HG02571 (cell line): ENCODE measurements around the gene ANXA6.

ENCODE experiments used
- ATAC-seq: cut with Tn5 transposase; IDR thresholded peaks from one replicate; pipeline ENCODE4 v1.9.1; 2021; ENCODE audit warnings: mild to moderate bottlenecking, moderate library complexity; ENCODE audit not compliant: unreplicated experiment

The ANXA6 gene

DNA sequence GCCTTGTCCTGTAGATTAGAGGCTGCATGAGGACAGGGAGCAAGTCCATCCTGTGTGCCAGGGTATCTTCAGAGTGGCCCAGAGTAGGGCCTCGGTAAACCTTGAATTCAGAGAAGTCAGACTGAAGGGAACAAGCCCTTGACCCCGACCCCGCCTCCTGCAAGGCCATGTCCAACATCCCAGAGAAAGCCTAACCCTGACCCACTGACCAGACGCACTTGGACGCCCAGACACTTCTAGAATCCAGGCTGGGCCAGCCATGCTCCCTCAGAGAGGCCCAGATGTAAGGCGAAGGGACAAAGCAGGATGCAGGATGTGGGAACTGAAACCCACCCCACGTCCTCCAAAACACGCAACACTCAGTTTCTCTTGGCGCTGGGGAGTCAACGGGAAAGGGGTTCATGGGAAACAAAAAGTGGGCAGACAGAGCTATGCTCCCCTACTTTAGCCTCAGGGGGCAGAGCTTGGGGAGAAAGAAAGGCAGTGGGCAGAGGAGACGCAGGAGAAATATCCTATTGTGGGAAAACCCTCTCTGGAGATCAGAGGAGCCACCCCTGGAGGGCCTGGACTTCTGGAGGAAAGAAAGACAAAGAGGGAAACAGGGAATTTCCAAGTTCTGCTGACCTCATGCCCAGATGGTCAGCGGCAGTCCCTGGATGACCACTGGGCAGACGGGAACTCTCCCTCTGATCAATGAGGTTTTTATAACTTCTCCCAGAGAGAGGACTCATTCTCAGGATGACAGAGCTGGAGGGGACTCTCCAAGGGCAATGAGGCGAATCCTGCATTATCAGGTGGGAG lies 89.7 kb downstream of the ANXA6 start:
- ATAC-seq: no peak

DNA sequence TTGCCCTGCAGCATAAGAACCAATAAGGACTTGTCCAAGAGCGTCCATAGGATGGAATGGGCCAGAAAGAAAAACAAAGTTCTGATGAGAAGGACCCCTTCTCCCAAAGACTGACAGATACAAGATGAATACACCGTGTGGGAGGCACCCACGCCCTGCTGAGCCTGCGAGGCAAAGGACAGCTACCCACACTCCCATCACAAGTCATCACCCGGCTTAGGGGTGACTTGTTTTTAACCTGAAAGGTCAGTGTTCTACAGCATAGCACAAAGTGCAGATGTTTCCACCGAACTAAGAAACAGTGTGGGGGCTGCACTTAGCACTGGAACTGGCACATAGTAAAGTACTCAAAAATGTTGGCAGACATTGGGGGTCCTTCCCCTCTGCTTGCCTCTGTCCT lies 90.7 kb downstream of the ANXA6 start:
- ATAC-seq: no peak

DNA sequence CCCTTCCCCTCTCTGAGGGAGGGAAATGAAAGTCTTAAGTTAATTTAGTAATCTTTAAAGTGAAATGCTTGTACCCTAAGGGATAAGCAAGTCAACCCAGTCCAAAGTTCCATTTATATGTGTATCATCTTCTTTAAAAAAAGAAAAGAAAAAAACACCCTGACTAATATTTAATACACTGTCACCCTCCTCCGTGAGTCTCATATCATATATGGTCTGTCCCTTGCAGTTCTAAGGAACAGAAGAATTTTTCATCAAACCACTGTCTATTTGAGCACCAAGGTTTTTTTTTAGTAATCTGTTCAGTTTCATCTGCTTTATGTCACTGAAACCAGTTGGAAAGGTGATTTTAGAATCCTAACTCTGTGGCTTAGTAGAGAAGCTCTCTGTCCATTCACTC lies 92.0 kb downstream of the ANXA6 start:
- no peak for ATAC-seq

DNA sequence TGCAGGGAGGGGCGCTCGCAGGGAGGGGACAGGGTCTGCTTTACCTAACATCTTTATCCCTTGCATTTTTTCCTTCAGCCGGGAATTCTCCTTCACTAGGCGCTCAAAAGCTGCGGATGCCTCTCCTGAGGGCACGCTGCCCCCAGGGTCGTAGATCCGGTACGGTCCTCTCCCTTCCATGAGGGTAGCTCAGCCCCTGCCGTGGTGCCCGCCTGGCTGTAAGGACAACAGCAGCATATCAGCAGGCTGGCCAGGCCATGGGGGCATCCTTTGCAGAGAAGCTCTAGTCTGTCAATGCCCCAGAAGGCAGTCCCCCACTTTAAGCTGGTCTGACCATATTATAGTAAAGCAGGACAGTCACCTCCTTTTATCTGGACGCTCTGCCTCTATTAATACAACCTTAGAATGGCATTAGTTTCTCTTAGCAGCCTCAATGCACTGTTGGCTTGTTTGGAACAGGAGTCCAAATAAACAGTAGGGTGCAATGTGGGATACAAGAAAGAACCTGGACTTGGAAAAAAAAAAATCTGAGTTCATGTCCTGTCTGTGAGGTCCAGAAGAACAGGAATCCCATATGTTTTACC lies 92.6 kb downstream of the ANXA6 start:
- no peak for ATAC-seq

DNA sequence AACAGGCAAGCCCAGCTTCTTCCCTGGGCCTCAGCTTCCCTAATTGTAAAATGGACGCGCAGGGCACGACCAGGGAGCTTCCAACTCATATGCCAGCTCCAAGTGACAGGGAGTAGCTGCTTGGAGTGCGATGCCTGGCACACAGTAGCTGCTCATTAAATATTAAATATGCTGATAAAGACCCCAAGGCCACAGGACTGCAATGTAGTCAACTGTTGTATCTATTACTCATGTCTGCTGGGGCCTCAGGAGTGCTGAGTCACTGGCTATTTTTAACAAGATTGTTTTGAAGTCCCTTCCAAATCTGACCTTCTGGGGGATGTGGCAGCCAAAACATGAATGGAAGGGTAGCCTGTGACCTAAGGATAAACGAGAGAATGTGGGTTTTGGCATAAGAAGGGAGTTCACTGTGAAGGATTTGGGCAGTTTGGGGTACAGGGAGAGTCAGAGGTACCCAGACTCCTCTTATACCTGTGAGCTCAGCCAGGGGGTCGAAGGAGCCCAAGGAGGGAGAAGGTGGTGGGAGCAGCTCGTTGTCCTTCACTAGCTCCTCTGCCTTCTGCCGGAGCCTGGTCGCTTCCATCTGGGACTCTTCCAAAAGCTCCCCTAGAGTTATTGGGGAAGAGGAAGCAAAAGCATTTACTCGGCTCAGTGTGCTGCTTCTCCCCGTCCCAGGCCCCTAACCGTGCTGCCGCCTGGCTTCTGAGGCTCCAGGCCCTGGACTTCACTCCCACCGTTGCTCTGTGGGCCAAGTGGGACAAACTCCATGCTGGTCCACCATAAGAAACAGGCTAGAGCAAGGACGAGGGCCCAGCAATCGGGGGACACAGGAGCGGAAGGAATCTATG lies 94.2 kb downstream of the ANXA6 start:
- no peak for ATAC-seq

DNA sequence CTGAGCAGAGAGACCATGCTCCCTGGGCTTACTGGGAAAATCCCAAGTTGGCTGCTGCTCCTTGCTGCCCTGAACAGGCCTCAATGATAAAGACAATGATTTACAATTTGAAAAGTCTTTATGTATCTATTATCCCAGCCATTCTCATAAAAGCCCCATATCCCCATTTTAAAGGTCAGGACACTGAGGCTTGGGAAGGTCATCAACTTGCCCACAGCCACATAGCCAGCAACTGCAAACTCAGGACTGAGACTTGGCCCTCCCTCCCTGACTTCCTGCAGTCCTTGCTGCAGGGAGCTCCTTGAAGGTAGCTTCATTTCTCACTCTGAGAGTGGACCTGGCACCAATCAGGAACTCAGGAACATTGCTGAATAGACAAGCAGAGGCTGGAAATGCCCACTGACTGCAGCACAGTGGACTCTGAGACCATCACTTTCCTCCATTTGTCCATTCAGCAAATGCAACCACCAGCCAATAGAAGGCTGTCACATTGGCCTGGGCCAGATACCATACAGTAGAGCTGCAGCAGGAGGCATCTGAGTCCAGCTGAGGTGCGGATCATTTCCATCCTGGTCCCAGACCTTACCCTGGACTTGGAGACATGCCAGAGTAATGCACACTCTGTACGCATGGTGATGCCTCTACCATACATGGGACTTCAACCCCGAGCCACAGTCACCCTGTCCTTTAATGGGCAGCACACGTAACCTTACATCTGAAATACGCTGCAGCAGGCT lies 95.0 kb downstream of the ANXA6 start:
- ATAC-seq: no peak

DNA sequence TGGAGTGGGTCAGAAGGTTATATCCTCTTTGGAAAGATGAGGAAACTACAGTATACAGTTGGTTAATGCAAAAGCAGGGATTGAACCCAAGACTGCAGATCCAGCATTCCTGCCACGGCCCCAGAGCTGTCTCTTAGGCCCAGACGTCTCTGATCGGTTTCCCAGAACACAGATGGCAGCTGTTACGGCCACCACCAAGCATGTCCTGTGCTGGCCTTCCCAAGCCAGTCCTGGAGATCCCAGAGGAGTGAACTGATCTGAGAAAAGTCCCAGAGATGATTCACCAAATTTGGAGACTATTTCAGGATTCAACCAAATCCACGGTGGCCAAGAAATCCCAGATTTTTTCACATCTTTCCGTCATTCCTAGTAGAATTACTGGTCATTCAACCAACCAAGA lies 96.8 kb downstream of the ANXA6 start:
- no peak for ATAC-seq

DNA sequence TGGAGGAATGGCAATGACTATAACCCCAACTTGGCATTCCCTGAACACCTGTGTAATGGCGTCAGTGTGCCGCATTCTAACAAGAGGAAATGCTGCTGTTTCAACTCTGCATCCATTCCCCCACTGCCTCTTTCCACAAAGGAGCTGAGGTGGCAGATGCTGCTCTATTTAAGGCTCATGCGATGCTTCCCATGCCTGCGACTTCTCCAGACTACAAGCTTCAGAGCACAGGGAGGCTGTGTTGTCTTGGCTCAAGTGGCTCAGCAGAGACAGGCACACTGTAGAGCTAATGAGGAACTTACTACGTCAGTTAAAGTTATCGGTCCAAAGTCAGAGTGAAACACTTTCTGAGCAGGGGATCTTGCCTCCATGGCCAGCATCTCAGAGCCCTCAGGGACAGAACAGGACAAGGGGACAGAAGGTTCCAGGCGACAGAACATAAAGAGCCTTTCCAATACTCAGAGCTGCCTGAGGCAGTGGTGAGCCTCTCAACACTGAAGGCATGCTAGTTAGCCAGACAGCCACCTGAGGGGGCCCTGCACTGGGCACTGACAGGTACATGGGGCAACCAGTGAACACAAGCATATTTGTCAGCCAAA lies 98.6 kb downstream of the ANXA6 start:
- no peak for ATAC-seq

DNA sequence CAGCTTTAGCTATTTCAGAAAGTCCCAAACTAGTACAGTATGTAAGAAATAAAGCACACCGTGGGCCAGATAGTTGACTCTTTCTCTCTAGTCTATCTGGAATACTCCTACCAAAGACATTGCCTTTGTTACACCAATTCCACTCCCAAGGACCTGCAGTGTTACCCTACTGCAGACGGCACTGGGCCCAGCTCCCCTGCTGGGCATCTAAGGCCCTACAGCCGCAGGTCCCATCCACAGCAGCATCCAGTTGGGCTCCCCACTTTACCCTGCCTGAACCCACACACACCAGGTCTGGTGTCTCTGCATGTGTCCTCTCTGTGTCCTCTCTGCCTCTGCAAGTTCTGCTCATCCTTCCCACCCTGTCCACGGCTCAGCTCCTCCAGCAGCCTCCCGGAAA lies 99.3 kb downstream of the ANXA6 start:
- no peak for ATAC-seq

DNA sequence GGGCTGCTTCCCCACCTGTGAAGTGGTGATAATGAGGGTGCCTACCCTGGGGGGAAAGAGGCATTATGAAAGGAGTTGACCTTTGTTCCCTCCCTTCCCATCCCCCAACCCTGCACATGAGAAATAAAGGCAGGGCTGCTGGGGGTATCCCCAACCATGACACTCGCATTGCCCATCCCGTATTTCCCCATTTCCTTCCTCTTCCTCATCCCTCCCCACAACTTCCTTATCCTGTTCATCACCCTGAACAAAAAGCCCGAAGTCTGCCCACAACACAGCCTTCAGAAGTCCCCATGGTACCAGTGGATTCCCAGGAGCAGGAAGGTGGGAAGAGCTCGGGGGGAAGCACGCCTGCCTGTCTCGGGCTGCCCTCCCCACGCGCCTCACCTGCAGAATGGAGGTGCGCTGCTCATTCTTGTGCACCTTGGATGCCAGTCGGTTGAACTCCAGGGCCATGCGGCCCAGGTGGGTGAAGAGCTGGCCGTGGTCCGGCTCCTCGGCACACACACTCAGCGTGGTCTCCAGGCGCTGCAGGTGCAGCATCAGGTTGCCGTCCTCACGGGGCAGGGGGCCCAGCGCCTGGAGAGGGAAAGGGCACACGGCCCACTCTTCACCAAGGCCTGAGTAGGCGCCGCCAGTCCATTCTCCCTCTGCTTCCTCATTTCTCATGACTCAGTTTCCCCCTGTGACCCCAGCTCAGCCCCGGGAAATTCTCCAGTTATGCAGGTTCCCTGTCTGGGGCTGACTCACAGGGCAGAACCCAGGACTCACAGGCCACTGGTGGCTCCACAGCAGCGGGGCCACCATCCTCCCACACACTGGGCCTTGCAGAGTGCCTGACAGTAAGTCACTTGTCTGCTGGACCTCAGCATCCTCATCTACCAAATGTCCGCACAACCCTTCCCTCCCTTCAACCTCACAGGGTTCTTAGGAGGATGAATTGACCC lies 100.9 kb downstream of the ANXA6 start:
- no peak for ATAC-seq

DNA sequence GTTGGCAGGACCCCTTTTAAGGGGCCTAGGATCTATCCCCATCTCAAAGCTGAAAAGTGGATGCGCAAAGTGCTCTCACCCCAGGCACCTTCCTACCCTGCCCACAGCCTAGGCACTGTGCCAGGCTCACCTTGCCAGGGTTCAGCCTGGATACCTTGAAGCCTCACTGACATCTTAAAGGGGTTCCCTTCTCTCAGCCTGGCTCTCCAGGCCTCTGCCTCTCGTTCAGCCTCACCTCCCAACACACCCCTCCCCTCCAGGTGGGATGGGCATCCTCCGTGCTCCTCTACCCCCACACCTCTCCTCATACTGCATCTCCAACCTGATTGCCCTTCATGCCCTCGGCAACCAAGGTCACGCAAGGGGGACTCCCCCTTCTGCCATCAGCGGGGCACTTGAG lies 102.2 kb downstream of the ANXA6 start:
- no peak for ATAC-seq

DNA sequence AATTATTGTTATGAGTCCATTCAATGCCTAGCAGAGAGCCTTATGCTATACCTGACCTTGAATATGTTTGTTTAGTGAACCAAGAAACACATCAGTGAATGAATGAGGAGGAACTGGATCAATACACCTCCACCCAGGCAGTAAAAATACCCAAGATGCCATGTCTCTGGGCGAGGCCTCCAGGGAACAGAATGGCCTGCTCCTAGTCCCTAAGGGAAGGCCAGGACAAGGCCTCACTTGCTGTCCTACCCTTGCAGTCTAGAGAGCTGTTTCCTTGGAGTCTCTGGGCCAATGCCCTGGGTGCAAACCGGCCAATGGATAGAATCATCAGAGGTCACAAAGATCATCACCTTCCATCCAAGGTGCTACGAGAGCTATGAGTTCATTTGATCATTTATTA lies 102.9 kb downstream of the ANXA6 start:
- no peak for ATAC-seq

DNA sequence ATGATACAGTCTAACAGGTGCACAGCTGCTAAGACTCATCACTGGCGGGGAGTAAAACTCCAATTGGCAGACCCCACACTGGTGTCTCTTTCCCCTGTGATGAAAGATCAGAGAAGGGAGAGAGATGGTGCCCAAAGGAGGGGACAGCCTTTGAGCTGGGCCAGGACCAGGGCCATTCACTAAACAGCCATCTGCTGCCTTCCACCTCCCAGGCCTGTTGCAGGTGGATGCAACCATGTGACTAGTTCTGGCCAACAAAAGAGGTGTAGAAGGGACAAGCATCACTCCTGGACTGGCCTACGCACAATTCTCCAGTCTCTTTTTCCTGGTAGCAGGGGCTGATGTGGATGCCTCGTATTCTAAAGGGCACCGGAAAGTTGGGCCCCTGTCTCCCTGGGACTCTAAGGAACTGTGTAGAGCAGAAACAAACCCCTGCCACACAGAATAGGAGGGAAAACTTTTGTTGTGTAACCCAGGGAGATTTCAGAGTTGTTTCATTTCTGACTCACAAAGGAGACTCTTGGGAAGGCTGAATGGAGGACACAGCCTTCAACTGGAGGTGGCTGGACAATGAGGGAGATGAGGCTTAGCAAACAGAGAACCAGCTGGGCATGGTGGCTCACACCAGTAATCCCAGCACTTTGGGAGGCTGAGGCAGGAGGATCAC lies 103.7 kb downstream of the ANXA6 start:
- no peak for ATAC-seq

DNA sequence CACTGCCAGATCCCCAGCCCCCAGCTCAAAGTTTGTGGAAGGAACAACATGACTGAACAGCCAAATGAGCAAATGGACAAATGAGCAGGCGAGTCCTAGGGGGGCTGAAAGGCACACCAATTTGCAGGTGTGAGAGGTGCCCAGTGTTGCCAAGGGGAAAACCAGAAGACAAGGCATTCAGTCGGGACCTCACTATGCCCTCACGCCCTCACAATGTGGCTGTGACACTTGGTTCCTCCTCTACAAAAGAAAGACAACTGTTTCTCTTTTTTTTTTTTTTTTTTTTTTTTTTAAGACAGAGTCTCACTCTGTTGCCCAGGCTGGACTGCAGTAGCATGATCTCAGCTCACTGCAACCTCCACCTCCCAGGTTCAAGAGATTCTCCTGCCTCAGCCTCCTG lies 104.7 kb downstream of the ANXA6 start:
- no peak for ATAC-seq

DNA sequence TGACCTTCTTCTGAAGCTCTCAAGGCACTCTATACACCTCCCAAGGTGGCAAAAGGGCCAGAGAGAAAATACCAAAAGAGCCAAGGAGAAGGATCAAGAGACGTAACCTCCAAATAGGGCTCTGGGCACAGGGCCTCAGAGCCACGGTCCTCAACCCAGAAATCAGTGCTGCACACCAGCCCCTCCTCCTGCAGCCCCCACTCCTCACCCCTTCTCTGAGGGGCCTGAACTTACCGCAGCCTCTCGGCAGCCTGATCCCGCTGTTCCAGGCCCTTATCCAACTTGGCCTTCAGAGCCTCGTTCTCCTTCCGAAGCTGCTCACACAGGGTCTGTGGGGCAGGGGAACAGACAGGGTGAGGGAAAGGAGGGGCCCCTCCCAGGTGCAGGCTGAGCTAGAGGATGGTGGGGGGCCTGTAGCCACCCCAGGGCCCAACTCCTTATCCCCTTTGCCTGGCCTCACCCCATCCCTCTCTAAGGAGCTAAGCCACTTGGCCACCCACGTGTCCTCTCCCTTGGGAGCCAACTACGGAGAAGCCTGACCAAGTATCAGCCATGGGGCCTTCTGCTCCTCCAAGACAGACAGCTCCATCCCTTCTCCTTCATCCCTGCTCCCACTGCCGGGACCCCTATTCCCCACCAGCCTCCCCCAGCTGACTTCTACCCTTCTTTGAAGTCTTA lies 105.5 kb downstream of the ANXA6 start:
- no peak for ATAC-seq

DNA sequence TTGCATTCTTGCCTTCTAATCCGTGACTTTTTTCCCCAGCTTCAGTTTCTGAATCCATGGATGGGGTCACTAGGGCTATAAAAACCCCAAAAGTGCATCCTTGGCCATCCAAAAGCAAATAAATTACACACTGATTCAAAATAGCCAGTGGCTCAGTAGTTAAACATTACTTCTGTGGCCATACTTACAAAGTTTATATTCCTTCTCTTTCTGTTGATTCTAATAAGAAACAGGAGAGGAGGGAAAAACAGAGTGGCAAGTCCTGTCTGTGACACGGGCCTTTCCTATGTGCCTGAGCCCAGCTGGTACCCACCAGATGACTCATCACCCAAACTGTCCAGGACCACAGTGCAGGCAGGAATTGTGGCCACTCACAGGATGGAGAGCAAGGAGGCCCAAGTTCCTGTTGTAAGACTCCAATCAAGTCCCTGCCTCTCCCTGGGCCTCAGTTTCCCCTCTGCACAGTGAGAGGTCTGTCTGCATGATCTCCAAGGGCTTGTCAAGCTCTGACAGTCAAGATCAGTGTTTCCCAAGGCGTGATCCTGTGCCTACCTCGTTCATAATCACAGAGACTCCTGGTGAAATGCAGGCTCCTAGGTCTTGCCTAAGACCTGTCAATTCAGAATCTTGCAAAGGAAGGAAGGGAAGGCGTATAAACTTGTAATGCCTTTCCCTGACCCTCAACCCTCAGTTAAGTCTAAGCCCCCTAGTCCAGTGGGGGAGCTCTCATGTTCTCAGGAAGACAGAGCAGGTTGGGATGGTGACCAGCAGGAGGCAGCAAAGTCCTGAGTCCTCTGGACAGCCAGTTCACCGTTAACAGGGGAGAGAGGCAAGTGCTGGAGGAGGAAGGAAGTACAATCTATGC lies 106.3 kb downstream of the ANXA6 start:
- ATAC-seq: peak; percentile 62
